Right atrium auricular region (tissue), 2 donors: ENCODE data around the gene RPS14. TPM values are rescaled to one million over a fixed set of nuclear protein-coding genes. Genes with fewer than 3 reads are reported as not detected.
"Not testable (repeated sequence)": the region's sequence is repeated elsewhere in the genome, so short reads cannot be mapped to it uniquely, and the experiment has no call there.

Experiments used
- DNase-seq: peaks from one replicate; pipeline ENCODE4 v3.0.0-alpha.2; 2019; ENCODE audit warnings: low spot score
- H3K27ac ChIP-seq, 2 donors: fragments of 200-600 bp; sonication (generic); 1 replicate in 1 of 2; 2 replicates in 1 of 2; pipeline ENCODE4 v1.5.1; 2016 to 2019
- H3K27me3 ChIP-seq, 2 donors: fragments of 200-600 bp; sonication (generic); one replicate each; pipeline versions ENCODE4 v1.5.1 to v1.6.0; 2017 to 2019
- H3K36me3 ChIP-seq: fragments of 200-600 bp; sonication (generic); one replicate; pipeline ENCODE4 v1.5.1; 2016
- H3K4me1 ChIP-seq, 2 donors: fragments of 200-600 bp; sonication (generic); one replicate each; pipeline versions ENCODE4 v1.5.1 to v1.6.0; 2017 to 2019
- H3K4me3 ChIP-seq, 2 donors: fragments of 200-600 bp; sonication (generic); 1 replicate in 1 of 2; 2 replicates in 1 of 2; pipeline ENCODE4 v1.5.1; 2017 to 2019; ENCODE audit warnings: mild to moderate bottlenecking in 1 of 2, moderate library complexity in 1 of 2
- H3K9me3 ChIP-seq, 2 donors: fragments of 200-600 bp; sonication (generic); one replicate each; pipeline ENCODE4 v1.5.1; 2019
- CTCF ChIP-seq, 2 donors: fragments of 200-600 bp; sonication (generic); IDR thresholded peaks; one replicate each; pipeline ENCODE4 v1.5.1; 2019; ENCODE audit warnings: antibody characterized with exemption in 2 of 2
- total RNA-seq, 2 donors: library from RNA; depleted of rRNA; stranded (reverse); fragments of >200 nt; gene quantifications; one replicate each; pipeline ENCODE4 v1.1.0, GENCODE V29; 2016

RPS14 gene
- total RNA-seq, 2 donors from 2014 or later: 1,334 to 2,461 TPM

DNA sequence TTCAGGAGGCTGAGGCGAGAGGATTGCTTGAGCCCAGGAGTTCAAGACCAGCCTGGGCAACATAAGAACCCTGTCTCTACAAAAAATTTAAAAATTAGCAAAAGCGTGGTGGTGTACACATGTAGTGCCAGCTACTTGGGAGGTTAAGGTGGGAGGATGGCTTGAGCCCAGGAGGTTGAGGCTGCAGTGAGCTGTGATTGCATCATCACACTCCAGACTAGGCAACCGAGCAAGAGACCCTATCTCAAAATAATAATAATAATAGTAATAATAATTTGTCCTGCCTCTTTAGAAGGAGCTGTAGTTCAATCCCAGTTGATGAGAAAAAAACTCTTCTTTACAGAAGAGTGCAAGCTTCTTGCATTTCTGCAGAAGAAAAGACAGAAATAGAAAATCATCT lies 26.8 kb downstream of the RPS14 start:
- no peaks in the 10 kb centered on the region for H3K9me3 ChIP-seq
- H3K4me3 ChIP-seq: no peak overlapping the region
- no peak for DNase-seq
- no peak for TF ChIP-seq CTCF (IDR thresholded peaks at IDR 0.05)
- no peak overlapping the region for H3K27ac ChIP-seq
- H3K4me1 ChIP-seq: no peaks in the 10 kb centered on the region
- no peaks in the 10 kb centered on the region for H3K27me3 ChIP-seq
- no peaks in the 10 kb centered on the region for H3K36me3 ChIP-seq

- Histone ChIP-seq H3K9me3 (no peaks in the 10 kb centered on the region), H3K27ac (no peak overlapping the region), H3K4me3 (no peak overlapping the region), H3K4me1 (no peaks in the 10 kb centered on the region), H3K36me3 (no peaks in the 10 kb centered on the region), H3K27me3 (no peaks in the 10 kb centered on the region)
- no peak for DNase-seq
- no peak for TF ChIP-seq CTCF (IDR thresholded peaks at IDR 0.05)
Observed at GRCh38 chr5:150422075-150422474, 27.5 kb downstream of the RPS14 start.

DNA sequence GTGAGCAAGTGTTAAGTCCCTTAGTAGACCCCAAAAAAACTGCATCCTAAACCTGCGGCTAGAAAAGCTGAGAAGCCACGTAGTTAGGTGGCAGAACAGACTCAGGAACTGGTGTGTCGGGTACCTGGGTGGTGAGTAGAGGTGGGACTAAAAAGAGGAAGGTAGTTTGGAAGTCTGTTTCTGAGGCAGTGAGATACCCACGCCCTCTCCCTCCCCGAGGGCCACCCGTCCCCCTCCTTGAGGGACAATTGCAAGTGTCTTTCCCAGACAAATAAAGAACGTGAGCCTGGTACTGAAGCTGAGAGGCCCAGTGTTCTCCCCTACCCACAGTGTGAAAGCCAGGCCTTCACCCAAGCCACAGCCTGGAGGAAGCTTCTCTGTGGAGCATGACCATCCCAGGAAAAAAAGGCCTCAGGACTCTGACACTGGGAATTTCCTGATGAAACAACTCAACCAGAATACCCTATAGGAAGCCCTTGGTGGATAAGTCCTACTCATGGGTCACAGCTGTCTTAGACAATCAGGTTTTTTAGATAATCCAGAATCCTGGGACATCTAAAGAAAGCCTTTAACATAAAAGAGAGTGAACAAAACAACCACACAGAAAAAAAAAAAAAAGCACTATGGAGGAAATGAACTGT lies 29.8 kb downstream of the RPS14 start:
- TF ChIP-seq CTCF (IDR thresholded peaks at IDR 0.05): no peak
- H3K27ac ChIP-seq: no peak overlapping the region
- no peak for DNase-seq
- no peaks in the 10 kb centered on the region for H3K36me3 ChIP-seq
- no peaks in the 10 kb centered on the region for H3K27me3 ChIP-seq
- no peak overlapping the region for H3K4me3 ChIP-seq
- no peaks in the 10 kb centered on the region for H3K4me1 ChIP-seq
- H3K9me3 ChIP-seq: no peaks in the 10 kb centered on the region

GRCh38 chr5:150413902-150414790 lies 35.4 kb downstream of the RPS14 start:
- peak overlapping the region; percentile 80 to 84 for H3K27ac ChIP-seq
- not testable (repeated sequence) for H3K9me3 ChIP-seq, DNase-seq, H3K27me3 ChIP-seq, H3K4me3 ChIP-seq, H3K36me3 ChIP-seq
- peaks cover 0 to 20% of the 10 kb centered on the region in 2 donors for H3K4me1 ChIP-seq

- H3K36me3 ChIP-seq: no peaks in the 10 kb centered on the region
- peaks cover 0 to 28% of the 10 kb centered on the region in 2 donors for H3K4me1 ChIP-seq
- DNase-seq: no peak
- H3K4me3 ChIP-seq: peak overlapping the region; percentile 39 to 50
- TF ChIP-seq CTCF (IDR thresholded peaks at IDR 0.05): no peak
- H3K27me3 ChIP-seq: no peaks in the 10 kb centered on the region
- no peaks in the 10 kb centered on the region for H3K9me3 ChIP-seq
- H3K27ac ChIP-seq: peak overlapping the region; percentile 80 to 84
Observed at GRCh38 chr5:150413176-150413901, 36.2 kb downstream of the RPS14 start.
